GM21723 (cell line): ENCODE measurements around the gene KHDC1.
A peak's percentile ranks its signal among the peaks of the same experiment; 100 is the strongest.
"Not testable (repeated sequence)": the region's sequence is repeated elsewhere in the genome, so short reads cannot be mapped to it uniquely, and the experiment has no call there.

Source experiments
- ATAC-seq: cut with Tn5 transposase; IDR thresholded peaks from one replicate; pipeline ENCODE4 v1.9.1; 2021; ENCODE audit warnings: mild to moderate bottlenecking, moderate library complexity; ENCODE audit not compliant: unreplicated experiment

Gene KHDC1, protein sequence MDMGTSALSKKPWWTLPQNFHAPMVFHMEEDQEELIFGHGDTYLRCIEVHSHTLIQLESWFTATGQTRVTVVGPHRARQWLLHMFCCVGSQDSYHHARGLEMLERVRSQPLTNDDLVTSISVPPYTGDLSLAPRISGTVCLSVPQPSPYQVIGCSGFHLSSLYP

DNA sequence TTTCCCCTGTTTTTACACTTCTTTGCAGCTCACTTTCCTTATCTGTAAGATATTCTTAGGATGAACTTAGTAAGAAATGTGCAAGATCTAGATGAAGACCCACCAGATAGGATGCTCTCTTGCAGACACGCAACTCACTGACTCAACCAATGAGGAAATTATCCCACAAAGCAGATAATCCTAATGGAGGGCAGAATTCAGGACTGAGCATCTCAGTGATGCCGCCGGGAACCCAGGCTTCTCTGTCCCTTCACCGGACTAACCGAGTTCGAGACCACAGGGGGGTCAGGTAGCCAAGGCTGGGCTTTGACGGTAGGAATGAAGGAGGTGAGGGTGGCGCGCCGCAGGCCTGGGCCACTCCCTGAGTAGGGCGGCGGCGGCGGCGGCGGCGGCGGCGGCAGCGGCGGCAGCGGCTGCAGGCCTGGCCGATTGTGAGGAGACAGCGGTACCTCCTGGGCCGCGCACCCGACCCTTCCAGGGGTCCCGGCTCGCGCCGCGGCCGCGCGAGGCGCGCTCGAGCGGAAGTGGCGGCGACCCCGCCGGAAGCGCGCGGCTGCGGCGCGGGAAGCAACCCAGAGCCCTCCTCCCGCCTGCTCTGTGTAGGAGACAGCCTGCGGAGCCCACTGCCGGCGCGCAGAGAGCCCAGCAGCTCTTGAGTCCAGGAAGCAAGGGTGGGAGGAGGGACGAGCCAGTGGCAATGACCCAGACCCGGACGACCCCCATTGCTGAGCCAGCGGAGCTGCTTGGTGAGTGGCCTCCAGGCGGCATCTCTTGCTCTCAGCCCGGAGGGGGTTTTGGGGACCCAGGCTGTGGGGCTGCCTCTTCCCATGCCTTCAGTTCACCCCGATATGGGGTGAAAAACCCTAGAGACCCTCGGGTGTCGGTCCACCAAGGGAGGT is at the start of gene KHDC1:
KHDC1 (minus strand) TSS at position 526 of the 899 bp plus-strand sequence. CDS start 20,679 bp downstream, outside the sequence.
- ATAC-seq = peak; percentile 91

- ATAC-seq = not testable (repeated sequence)
Observed at GRCh38 chr6:73310503-73310845, 47.5 kb upstream of the KHDC1 start.

DNA sequence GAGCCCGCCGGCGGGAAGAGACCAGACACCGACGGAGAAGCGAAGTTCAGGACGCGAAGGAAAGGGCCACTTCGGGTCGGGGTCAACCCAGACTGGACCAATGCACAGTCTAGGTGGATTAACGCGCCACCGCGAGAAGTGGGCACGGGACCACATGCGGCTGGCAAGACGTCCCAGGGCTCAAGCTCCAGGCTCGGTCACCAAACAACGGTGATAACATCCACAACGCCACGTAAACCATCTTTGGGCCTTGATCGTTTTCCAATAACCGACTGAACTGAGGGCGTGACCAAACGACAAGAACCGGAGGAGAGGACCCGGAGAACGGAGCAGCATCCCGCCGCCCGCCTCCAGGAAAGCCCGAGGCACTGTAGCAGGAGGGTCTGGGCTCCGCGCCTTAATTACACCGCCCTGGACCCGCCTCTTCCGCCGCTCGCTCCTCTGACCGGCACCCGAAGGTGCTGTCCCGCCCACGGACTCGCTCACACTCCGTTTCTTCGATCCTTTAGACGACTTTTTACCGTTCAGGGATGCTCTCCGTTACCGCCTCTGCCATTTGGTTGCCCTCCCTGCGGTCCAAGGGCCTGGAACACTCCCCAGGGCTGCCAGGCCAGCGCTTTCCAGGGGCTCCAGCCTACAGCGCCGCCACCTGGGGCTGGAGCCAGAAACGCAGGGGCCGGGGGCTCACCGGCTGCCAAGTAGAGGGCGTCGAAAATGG is 46.9 kb upstream of the KHDC1 start:
- peak; percentile 98 for ATAC-seq

DNA sequence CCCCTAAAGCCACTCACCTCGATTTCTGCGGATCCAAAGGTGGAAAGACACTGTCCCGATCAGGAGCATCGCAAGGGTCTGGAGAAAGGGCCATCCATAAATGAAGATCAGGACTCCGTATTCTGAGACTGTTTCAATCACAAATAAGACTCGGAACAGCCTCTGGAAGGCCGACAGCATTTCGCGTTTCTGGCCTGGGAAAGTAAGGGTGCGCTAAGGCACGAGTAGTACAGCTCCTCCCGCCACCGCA is 46.5 kb upstream of the KHDC1 start:
- peak; percentile 40 for ATAC-seq

- ATAC-seq = no peak
Observed at GRCh38 chr6:73308712-73309534, 45.9 kb upstream of the KHDC1 start.

- peak; percentile 49 for ATAC-seq
Observed at GRCh38 chr6:73303773-73304172, 40.8 kb upstream of the KHDC1 start.

DNA sequence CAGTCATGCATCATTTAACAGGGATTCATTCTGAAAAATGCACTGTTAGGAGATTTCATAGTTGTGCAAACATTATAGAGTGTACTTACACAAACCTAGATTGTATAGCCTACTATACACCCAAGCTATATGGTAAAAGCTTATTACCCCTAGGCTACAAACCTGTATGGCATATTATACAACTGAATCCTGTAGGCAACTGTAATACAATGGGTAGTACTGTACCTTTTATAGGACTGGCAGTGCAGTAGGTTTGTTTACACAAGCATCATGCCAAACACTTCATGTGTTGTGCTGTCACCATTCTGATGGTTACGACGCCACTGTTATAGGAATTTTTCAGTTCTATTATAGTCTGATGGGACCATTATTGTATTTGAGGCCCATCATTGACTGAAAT is 39.3 kb upstream of the KHDC1 start:
- no peak for ATAC-seq

- ATAC-seq = no peak
Observed at GRCh38 chr6:73299151-73299971, 36.4 kb upstream of the KHDC1 start.

DNA sequence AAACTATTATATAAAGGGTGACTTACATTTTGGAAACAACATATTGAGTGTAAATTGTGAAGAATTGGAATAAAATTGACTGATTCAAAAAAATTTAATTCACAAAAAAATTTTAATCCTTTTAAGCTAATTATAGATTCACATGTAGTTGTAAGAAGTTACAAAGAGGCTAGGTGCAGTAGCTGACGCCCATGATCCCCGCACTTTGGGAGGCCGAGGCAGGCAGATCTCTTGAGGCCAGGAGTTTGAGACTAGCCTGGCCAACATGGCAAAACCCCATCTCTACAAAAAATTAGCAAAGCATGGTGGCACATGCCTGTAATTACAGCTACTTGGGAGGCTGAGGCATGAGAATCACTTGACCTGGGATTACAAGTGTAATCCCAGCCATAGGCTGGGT is 30.3 kb upstream of the KHDC1 start:
- ATAC-seq = no peak

GRCh38 chr6:73290435-73290834 is 27.4 kb upstream of the KHDC1 start:
- ATAC-seq = no peak

DNA sequence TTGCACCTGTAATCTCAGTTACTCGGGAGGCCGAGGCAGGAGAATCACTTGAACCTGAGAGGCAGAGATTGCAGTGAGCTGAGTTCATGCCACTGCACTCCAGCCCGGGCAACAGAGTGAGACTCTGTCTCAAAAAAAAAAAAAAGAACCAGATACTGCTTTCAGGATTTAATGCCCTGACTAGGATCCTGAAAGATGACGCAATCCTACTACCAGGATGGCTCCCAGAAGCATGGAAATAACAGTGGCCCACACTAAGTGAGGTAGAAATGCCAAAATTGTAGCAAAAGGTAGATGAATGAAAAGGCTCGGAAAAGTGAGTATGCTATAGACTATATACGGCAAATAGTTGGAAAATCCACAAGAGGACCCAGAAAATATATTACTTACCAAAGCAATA is 23.8 kb upstream of the KHDC1 start:
- no peak for ATAC-seq

- ATAC-seq = no peak
Observed at GRCh38 chr6:73285674-73286283, 22.8 kb upstream of the KHDC1 start.

- no peak for ATAC-seq
Observed at GRCh38 chr6:73282871-73283270, 19.9 kb upstream of the KHDC1 start.

DNA sequence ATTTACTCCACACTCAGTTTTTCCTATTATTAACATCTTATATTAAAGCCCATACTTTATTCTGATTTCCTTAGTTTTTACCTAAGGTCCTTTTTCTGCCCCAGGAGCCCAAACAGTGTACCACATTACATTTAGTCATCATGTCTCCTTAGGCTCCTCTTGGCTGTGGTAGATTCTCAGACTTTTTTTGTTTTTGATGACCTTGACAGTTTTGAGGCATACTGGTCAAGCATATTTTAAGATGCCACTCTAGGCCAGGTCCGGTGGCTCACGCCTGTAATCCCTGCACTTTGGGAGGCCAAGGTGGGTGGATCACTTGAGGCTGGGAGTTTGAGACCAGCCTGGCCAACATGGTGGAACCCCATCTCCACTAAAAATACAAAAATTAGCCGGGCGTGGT is 18.7 kb upstream of the KHDC1 start:
- ATAC-seq = not testable (repeated sequence)

GRCh38 chr6:73269296-73269695 is 6.3 kb upstream of the KHDC1 start:
- ATAC-seq = not testable (repeated sequence)

DNA sequence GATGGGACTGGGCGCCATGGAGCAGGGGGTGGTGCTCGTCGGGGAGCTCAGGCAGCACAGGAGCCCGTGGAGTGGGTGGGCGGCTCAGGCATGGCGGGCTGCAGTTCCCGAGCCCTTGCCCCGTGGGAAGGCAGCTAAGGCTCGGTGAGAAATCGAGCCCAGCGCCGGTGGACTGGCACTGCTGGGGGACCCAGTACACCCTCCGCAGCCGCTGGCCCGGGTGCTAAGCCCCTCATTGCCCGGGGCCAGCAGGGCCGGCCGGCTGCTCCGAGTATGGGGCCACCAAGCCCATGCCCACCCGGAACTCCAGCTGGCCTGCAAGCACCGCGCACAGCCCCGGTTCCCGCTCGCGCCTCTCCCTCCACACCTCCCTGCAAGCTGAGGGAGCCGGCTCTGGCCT is 5.9 kb upstream of the KHDC1 start:
- not testable (repeated sequence) for ATAC-seq

DNA sequence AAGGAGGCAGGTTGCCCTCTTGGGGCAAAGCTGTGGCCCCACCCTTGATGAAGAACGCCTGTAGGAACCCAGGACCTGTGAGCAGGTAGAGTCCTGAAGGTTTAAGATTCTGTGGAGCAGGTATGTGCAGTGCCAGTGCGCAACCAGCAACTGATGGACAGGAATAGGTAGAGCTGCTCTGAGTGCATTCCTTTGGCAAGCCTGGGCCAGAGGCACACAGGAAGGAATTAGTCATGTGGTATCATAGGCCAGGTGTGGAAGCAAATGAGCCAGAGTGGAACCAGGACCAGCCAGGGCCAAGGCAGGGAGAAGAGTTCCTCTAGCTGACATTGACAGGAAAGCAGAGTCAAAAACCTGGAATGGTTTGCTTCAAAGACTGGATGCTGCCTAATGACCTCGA is 1.4 kb upstream of the KHDC1 start:
- no peak for ATAC-seq

DNA sequence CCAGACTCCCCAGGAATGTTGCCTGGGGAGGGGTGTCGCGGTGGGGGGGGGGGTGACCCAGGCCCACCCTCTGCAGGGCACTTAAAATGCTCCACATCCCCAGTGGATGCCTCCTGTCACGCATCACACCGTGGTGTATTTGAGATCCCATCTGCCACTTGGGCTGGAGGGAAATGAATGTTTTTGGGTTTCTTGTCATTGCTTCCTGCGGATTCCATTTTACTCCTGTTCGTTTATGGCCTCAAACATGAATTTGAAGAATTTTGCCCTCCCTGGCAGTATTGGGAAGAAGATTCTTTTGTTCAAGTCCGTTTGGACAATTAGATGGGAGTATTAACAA is 544 bp upstream of the KHDC1 start:
- ATAC-seq = peak; percentile 10

DNA sequence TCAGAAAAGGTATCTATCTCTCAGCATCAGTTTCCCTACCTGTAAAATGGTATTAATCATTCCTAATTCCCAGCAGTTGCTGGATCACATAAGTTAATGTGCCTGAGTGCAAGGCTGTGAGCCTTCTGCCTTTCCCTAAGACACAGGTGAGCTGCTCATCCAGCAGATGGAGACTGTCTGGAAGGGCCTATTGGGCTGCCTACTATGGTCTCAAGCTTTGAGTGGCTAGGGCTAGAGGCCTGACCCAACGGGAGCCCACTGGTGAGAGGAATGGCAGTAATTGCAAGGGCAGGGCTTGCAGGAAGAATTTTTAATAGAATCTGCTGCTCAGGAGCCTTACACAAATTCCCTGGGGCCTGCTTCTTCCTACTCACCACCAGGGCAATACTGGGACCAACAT is 4.3 kb downstream of the KHDC1 start:
- no peak for ATAC-seq

DNA sequence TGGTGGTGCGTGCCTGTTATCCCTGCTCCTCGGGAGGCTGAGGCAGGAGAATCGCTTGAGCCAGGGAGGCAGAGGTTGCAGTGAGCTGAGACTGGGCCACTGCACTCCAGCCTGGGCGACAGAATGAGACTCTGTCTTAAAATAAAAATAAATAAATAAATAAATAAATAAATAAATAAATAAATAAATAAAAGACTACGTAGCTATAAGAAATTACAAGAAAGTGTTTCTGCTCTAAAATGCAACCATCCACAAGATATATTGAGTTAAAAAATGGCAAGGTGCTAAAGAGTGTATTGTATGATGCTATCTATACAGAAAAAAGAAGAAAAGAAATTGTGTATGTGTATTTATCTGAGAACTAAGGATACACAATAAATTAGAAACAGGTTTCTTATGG is 8.7 kb downstream of the KHDC1 start:
- not testable (repeated sequence) for ATAC-seq
